CD14-positive monocyte (primary cell): ENCODE results near the gene CFAP410. TPM values are rescaled to one million over a fixed set of nuclear protein-coding genes. Genes with fewer than 3 reads are reported as not detected.

Experiments
- DNase-seq, 3 donors: peaks; one replicate each; pipeline ENCODE4 v3.0.0-alpha.2; 2011 to 2022
- H2AFZ ChIP-seq: 2 replicates; pipeline ENCODE4 v1.6.0; 2012; ENCODE audit warnings: mild to moderate bottlenecking, low read depth, low read length, inconsistent platforms; ENCODE audit not compliant: insufficient read depth, poor library complexity, severe bottlenecking
- H3K27ac ChIP-seq, 2 donors: 1 replicate in 1 of 2; 2 replicates in 1 of 2; pipeline ENCODE4 v1.5.1; 2012 to 2013; ENCODE audit warnings: low read length in 2 of 2, control low read depth in 1 of 2, inconsistent platforms in 1 of 2, low read depth in 1 of 2, mild to moderate bottlenecking in 1 of 2
- H3K27me3 ChIP-seq, 2 donors: one replicate each; pipeline versions ENCODE4 v1.6.0 to v1.6.1; 2011 to 2013; ENCODE audit warnings: low read length in 2 of 2; ENCODE audit not compliant: control insufficient read depth in 2 of 2, insufficient read depth in 2 of 2
- H3K36me3 ChIP-seq, 2 donors: replicated peaks in 1 of 2; 1 replicate in 1 of 2; 2 replicates in 1 of 2; pipeline versions ENCODE4 v1.5.1 to v1.6.1; 2012 to 2013; ENCODE audit warnings: low read length in 2 of 2, control low read depth in 1 of 2, inconsistent platforms in 1 of 2, mild to moderate bottlenecking in 1 of 2; ENCODE audit not compliant: insufficient read depth in 2 of 2, control insufficient read depth in 1 of 2
- H3K4me1 ChIP-seq, 2 donors: 1 replicate in 1 of 2; 2 replicates in 1 of 2; pipeline versions ENCODE4 v1.5.1 to v1.6.1; 2012 to 2013; ENCODE audit warnings: low read length in 2 of 2, control low read depth in 1 of 2, inconsistent platforms in 1 of 2, mild to moderate bottlenecking in 1 of 2, moderate library complexity in 1 of 2; ENCODE audit not compliant: insufficient read depth in 2 of 2, control insufficient read depth in 1 of 2
- H3K4me2 ChIP-seq: replicated peaks from 2 replicates; pipeline ENCODE3; 2012; ENCODE audit warnings: low read length, moderate library complexity, mild to moderate bottlenecking; ENCODE audit not compliant: poor library complexity, severe bottlenecking; ENCODE audit errors: extremely low read depth
- H3K4me3 ChIP-seq, 3 experiments: fragments of 200-600 bp in 1 of 3; sonication (generic) in 1 of 3; replicated peaks in 1 of 3; 1 replicate in 2 of 3; 2 replicates in 1 of 3; pipeline ENCODE4 v1.5.1; 2011 to 2013; ENCODE audit warnings: low read length in 3 of 3, mild to moderate bottlenecking in 3 of 3, control low read depth in 2 of 3, low read depth in 2 of 3, inconsistent platforms in 1 of 3, moderate library complexity in 1 of 3
- H3K79me2 ChIP-seq: 2 replicates; pipeline ENCODE4 v1.6.0; 2012; ENCODE audit warnings: mild to moderate bottlenecking, control low read depth, inconsistent platforms, low read length, moderate library complexity; ENCODE audit not compliant: insufficient read depth
- H3K9ac ChIP-seq: 2 replicates; pipeline ENCODE4 v1.6.0; 2017; ENCODE audit warnings: low read length, mild to moderate bottlenecking; ENCODE audit not compliant: insufficient read depth, poor library complexity, severe bottlenecking
- H3K9me3 ChIP-seq, 2 donors: replicated peaks in 1 of 2; 1 replicate in 1 of 2; 2 replicates in 1 of 2; pipeline versions ENCODE4 v1.5.1 to v1.6.1; 2012 to 2013; ENCODE audit warnings: low read length in 2 of 2, control low read depth in 1 of 2; ENCODE audit not compliant: control insufficient read depth in 1 of 2, insufficient read depth in 1 of 2
- H4K20me1 ChIP-seq: 2 replicates; pipeline ENCODE4 v1.6.0; 2012; ENCODE audit warnings: mild to moderate bottlenecking, low read length, control low read depth, moderate library complexity; ENCODE audit not compliant: insufficient read depth
- H3K27ac Mint-ChIP-seq, 7 donors: one replicate each; pipeline ENCODE4 v1.8.0; 2020; ENCODE audit warnings: mild to moderate bottlenecking in 7 of 7, mixed read lengths in 7 of 7, moderate library complexity in 6 of 7, inconsistent platforms in 2 of 7
- H3K27me3 Mint-ChIP-seq, 3 donors: one replicate each; pipeline ENCODE4 v1.8.0; 2021 to 2022; ENCODE audit warnings: low read depth in 3 of 3, mild to moderate bottlenecking in 3 of 3, mixed read lengths in 3 of 3, moderate library complexity in 3 of 3, inconsistent platforms in 1 of 3
- H3K36me3 Mint-ChIP-seq, 2 donors: one replicate each; pipeline ENCODE4 v1.8.0; 2020; ENCODE audit warnings: mixed read lengths in 2 of 2, inconsistent platforms in 1 of 2, mild to moderate bottlenecking in 1 of 2
- H3K4me1 Mint-ChIP-seq: one replicate; pipeline ENCODE4 v1.8.0; 2020; ENCODE audit warnings: mild to moderate bottlenecking, mixed read lengths
- H3K4me3 Mint-ChIP-seq, 2 donors: one replicate each; pipeline ENCODE4 v1.8.0; 2020; ENCODE audit warnings: mild to moderate bottlenecking in 2 of 2, mixed read lengths in 2 of 2, moderate library complexity in 1 of 2
- H3K9me3 Mint-ChIP-seq, 7 donors: one replicate each; pipeline ENCODE4 v1.8.0; 2020 to 2022; ENCODE audit warnings: mixed read lengths in 7 of 7, mild to moderate bottlenecking in 6 of 7, moderate library complexity in 6 of 7, inconsistent platforms in 2 of 7
- CTCF ChIP-seq: fragments of 200-600 bp; IDR thresholded peaks from one replicate; pipeline ENCODE4 v1.8.0; 2022; ENCODE audit warnings: antibody characterized with exemption, mild to moderate bottlenecking
- WGBS: methylation state at CpG from one replicate; pipeline ENCODE4 v1.1.5; 2013; ENCODE audit warnings: missing lambda C conversion rate; ENCODE audit not compliant: insufficient coverage; 5-methylcytosine and 5-hydroxymethylcytosine counted together
- intact Hi-C, 2 donors: fragments of 100-400 bp; cut with micrococcal nuclease; formaldehyde crosslinking; loops; one replicate each; pipeline versions ENCODE4 v1.15.0 to v1.15.1; 2023
- polyA plus RNA-seq, 3 donors: library from polyadenylated mRNA; depleted of rRNA in 1 of 3; unstranded in 2 of 3; stranded (reverse) in 1 of 3; fragments of 300-500 nt in 2 of 3; fragments of >200 nt in 1 of 3; fragmentation: Illumina TruSeq in 2 of 3; gene quantifications; 1 replicate in 2 of 3; 2 replicates in 1 of 3; pipeline ENCODE4 v1.2.3, GENCODE V29; 2012 to 2021

The CFAP410 gene
- polyA plus RNA-seq, 3 donors: 14.8 to 23.5 (median 17.3) TPM

GRCh38 chr21:44282370-44282769, 56.8 kb downstream of the CFAP410 start:
- DNase-seq: no peak
- no peaks in the 10 kb centered on the region for H3K4me1 ChIP-seq
- no peaks in the 10 kb centered on the region for H3K36me3 ChIP-seq
- no peak for TF ChIP-seq CTCF
- WGBS: 98% methylated on average over 5 of the region's 9 CpGs
- no peaks in the 10 kb centered on the region for H3K79me2 ChIP-seq
- no peak overlapping the region for H3K4me2 ChIP-seq
- intact Hi-C loops: no loop called here
- peaks cover 0 to 3% of the 10 kb centered on the region in 2 donors for H3K27me3 ChIP-seq
- no peak overlapping the region for H3K4me3 ChIP-seq
- Mint-ChIP-seq H3K4me1 (peaks cover 12% of the 10 kb centered on the region), H3K27me3 (peaks cover 9 to 46% (median 10%) of the 10 kb centered on the region in 3 donors), H3K9me3 (no peaks in the 10 kb centered on the region), H3K4me3 (no peak overlapping the region), H3K27ac (peak overlapping the region in 1 of 7 donors; percentile 66), H3K36me3 (no peaks in the 10 kb centered on the region)
- no peak overlapping the region for H2AFZ ChIP-seq
- H3K27ac ChIP-seq: no peak overlapping the region
- no peaks in the 10 kb centered on the region for H4K20me1 ChIP-seq
- H3K9me3 ChIP-seq: no peaks in the 10 kb centered on the region
- no peak overlapping the region for H3K9ac ChIP-seq

DNA sequence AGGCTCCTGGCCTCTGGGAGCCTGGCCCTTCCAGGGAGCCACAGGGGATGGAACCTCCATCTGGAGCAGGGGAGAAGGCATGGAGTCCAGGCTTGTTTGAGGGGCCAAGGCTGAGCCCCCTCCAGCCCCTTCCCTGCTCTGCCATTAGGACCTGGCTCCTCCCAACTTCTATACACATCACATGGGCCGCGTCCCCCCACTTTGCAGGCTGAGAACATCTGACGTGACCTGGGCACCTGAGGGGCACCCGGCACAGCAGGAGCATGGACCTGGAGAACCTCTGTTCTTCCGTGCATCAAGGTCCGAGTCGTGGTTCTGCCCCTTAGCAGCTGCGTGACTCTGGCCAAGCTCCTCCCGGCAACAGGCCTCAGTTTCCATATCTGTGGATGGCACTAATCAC, 57.4 kb downstream of the CFAP410 start:
- Mint-ChIP-seq H3K36me3 (no peaks in the 10 kb centered on the region), H3K27me3 (peaks cover 9 to 46% (median 10%) of the 10 kb centered on the region in 3 donors), H3K4me3 (no peak overlapping the region), H3K4me1 (peaks cover 12% of the 10 kb centered on the region), H3K9me3 (no peaks in the 10 kb centered on the region), H3K27ac (no peak overlapping the region)
- no peak overlapping the region for H3K4me2 ChIP-seq
- no peaks in the 10 kb centered on the region for H3K9me3 ChIP-seq
- H3K79me2 ChIP-seq: no peaks in the 10 kb centered on the region
- no peak overlapping the region for H2AFZ ChIP-seq
- TF ChIP-seq CTCF: no peak
- no peak overlapping the region for H3K27ac ChIP-seq
- intact Hi-C loops: no loop called here
- H4K20me1 ChIP-seq: no peaks in the 10 kb centered on the region
- H3K36me3 ChIP-seq: no peaks in the 10 kb centered on the region
- DNase-seq: no peak
- no peak overlapping the region for H3K4me3 ChIP-seq
- H3K4me1 ChIP-seq: no peaks in the 10 kb centered on the region
- H3K9ac ChIP-seq: no peak overlapping the region
- WGBS: 96% methylated on average over 9 of the region's 9 CpGs
- peaks cover 0 to 3% of the 10 kb centered on the region in 2 donors for H3K27me3 ChIP-seq
